Colonic mucosa (tissue), 4 donors: ENCODE data around the gene GLRX5. TPM values are rescaled to one million over a fixed set of nuclear protein-coding genes. Genes with fewer than 3 reads are reported as not detected.

Source experiments
- DNase-seq: peaks from one replicate; pipeline ENCODE4 v3.0.0-alpha.2; 2020
- H3K27ac ChIP-seq: fragments of 200-600 bp; one replicate; pipeline ENCODE4 v1.8.0; 2021
- H3K27me3 ChIP-seq: fragments of 200-600 bp; one replicate; pipeline ENCODE4 v1.8.0; 2021
- H3K36me3 ChIP-seq: fragments of 200-600 bp; one replicate; pipeline ENCODE4 v1.8.0; 2021
- H3K4me1 ChIP-seq: fragments of 200-600 bp; one replicate; pipeline ENCODE4 v1.8.0; 2021; ENCODE audit warnings: mild to moderate bottlenecking
- H3K4me3 ChIP-seq: fragments of 200-600 bp; one replicate; pipeline ENCODE4 v1.8.0; 2021
- H3K9ac ChIP-seq, 2 donors: one replicate each; pipeline ENCODE4 v1.7.0; 2013; ENCODE audit warnings: control low read depth in 2 of 2, low read depth in 2 of 2, low read length in 2 of 2
- H3K9me3 ChIP-seq: fragments of 200-600 bp; one replicate; pipeline ENCODE4 v1.8.0; 2021
- intact Hi-C: fragments of 100-400 bp; cut with DNase I; formaldehyde crosslinking; loops from one replicate; pipeline ENCODE4 v1.14.1; 2022
- total RNA-seq, 2 donors: library from RNA; stranded (reverse); fragmentation: NEBNext Ultra II Directional in 1 of 2; extraction: Animal tissue kit (Norgen Biotek cat#: 25700) in 1 of 2; gene quantifications; one replicate each; pipeline ENCODE4 v1.2.1, GENCODE V29; 2021
- TF ChIP-seq, protein P1 (sequence below): fragments of 200-600 bp; IDR thresholded peaks from one replicate; pipeline ENCODE4 v1.8.0; 2022; ENCODE audit warnings: antibody characterized with exemption, mild to moderate bottlenecking
- donor health status: healthy.
- donor health status: DM: no; HTN: no; CAD: no.
- donor health status: DM: no; HTN: no; CAD: no.

The GLRX5 gene
- total RNA-seq, 2 donors from 2014 or later: 51.9 to 64.6 TPM

DNA sequence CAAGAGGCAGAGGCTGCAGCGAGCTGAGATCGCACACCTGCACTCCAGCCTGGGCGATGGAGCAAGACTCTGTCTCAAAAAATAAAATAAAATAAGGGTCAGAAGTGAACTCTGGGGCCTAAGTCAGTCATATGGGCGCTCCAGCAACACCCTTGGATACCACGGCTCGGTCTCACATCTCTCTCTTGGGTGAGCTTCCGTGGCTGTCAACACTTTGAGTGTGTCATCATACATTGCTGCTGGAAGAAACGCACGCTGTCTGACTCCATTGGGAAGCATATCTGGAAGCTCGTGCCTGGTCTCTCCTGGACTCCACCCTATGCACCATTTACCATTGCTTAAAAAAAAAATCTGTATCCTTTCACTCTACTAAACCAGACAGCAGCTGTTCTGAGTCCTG is 20.2 kb downstream of the GLRX5 start:
- intact Hi-C loops: no loop called here
- Histone ChIP-seq H3K27ac (no peak overlapping the region), H3K27me3 (no peaks in the 10 kb centered on the region), H3K9me3 (no peaks in the 10 kb centered on the region), H3K4me3 (no peak overlapping the region), H3K9ac (no peak overlapping the region), H3K36me3 (no peaks in the 10 kb centered on the region), H3K4me1 (no peaks in the 10 kb centered on the region)
- DNase-seq: no peak
- TF ChIP-seq, protein P1, sequence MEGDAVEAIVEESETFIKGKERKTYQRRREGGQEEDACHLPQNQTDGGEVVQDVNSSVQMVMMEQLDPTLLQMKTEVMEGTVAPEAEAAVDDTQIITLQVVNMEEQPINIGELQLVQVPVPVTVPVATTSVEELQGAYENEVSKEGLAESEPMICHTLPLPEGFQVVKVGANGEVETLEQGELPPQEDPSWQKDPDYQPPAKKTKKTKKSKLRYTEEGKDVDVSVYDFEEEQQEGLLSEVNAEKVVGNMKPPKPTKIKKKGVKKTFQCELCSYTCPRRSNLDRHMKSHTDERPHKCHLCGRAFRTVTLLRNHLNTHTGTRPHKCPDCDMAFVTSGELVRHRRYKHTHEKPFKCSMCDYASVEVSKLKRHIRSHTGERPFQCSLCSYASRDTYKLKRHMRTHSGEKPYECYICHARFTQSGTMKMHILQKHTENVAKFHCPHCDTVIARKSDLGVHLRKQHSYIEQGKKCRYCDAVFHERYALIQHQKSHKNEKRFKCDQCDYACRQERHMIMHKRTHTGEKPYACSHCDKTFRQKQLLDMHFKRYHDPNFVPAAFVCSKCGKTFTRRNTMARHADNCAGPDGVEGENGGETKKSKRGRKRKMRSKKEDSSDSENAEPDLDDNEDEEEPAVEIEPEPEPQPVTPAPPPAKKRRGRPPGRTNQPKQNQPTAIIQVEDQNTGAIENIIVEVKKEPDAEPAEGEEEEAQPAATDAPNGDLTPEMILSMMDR: no peak

DNA sequence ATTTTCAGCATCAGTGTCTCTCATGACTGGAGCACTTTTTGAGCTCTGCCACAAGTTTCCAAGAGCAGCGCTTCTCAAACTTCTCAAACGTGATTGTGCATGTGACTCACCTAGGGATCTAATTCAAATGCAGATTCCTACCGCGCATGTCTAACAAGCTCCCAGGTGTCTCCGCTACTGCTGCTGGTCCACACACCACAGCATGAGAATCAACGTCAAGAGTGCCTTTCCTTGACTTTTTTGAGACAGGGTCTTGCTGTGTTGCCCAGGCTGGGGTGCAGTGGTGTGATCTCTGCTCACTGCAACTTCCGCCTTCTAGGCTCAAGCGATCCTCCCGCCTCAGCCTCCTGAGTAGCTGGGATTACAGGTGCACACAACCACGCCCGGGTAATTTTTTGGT is 22.4 kb downstream of the GLRX5 start:
- H3K36me3 ChIP-seq: no peaks in the 10 kb centered on the region
- intact Hi-C loops: no loop called here
- H3K9me3 ChIP-seq: no peaks in the 10 kb centered on the region
- H3K27me3 ChIP-seq: no peaks in the 10 kb centered on the region
- no peak overlapping the region for H3K27ac ChIP-seq
- TF ChIP-seq, protein P1: no peak
- H3K9ac ChIP-seq: no peak overlapping the region
- DNase-seq: no peak
- H3K4me1 ChIP-seq: no peaks in the 10 kb centered on the region
- no peak overlapping the region for H3K4me3 ChIP-seq

DNA sequence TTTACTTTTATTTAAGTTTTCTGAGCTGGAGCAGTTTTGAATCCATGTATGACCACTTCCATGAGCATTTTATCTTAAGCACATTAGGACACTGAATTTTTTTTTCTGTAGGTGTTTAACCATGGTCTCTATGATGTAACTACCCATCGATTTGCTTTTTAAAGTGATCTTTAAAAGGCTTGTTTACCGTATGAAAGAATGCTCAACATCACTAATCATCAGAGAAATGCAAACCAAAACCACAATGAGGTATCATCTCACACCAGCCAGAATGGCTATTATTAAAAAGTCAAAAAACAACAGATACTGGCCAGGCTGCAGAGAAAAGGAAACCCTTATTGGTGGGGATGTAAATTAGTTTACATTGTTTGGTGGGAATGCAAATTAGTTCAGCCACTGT is 23.0 kb downstream of the GLRX5 start:
- no peaks in the 10 kb centered on the region for H3K36me3 ChIP-seq
- no peak overlapping the region for H3K27ac ChIP-seq
- H3K4me3 ChIP-seq: no peak overlapping the region
- H3K9me3 ChIP-seq: no peaks in the 10 kb centered on the region
- intact Hi-C loops: no loop called here
- TF ChIP-seq, protein P1: no peak
- H3K27me3 ChIP-seq: no peaks in the 10 kb centered on the region
- DNase-seq: no peak
- no peak overlapping the region for H3K9ac ChIP-seq
- no peaks in the 10 kb centered on the region for H3K4me1 ChIP-seq

DNA sequence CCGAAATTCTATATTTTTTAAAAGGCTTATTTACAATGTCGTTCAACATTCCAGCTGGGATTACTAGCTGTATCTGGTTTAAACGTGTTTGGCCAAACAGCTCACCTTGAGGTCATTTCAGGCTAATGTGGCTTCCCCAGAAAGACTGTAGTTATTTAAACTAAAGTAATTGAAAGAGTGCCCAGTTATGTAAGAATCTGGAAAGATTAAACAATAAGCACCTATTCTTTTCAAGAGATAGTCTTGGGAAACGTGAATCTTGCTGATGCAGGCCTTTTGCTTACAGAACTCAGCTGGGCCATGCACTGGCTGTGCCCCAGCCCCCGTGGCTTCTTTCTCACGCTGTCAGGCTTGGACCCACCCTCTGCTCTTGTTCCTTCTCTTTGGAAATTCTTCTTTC is 24.4 kb downstream of the GLRX5 start:
- Histone ChIP-seq H3K9me3 (no peaks in the 10 kb centered on the region), H3K27me3 (no peaks in the 10 kb centered on the region), H3K36me3 (no peaks in the 10 kb centered on the region), H3K9ac (no peak overlapping the region), H3K4me1 (no peaks in the 10 kb centered on the region), H3K4me3 (no peak overlapping the region), H3K27ac (no peak overlapping the region)
- TF ChIP-seq, protein P1: no peak
- DNase-seq: no peak
- intact Hi-C loops: no loop called here

DNA sequence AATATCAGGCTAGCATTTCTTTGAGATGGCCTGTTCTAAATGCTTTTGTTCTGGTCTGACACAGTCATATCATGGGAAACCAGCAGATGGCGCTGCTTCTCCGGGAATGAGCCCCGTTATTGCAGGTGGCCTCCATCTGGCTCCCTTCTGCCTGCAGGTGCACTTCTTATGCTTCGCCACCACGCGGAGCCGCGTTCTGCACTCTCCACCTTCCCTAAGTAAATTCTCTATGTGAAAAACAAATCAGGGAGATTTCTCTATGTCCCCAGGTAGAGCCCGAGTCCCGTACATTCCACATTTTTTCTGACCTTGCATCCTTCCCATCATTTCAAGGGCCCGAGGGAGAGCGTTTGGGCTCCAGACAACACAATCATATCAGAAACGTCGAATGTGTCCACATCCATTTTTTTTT is 26.2 kb downstream of the GLRX5 start:
- Histone ChIP-seq H3K9me3 (no peaks in the 10 kb centered on the region), H3K4me1 (no peaks in the 10 kb centered on the region), H3K27me3 (no peaks in the 10 kb centered on the region), H3K9ac (no peak overlapping the region), H3K27ac (no peak overlapping the region), H3K4me3 (no peak overlapping the region), H3K36me3 (no peaks in the 10 kb centered on the region)
- intact Hi-C loops: loop anchor here (2.0 to 10.0 kb wide), 4 partner anchors 124 to 714 kb away; no protein-coding TSS in a partner anchor
- DNase-seq: peak; percentile 90
- TF ChIP-seq, protein P1: peak; percentile 97
